Vagina (tissue), 2 donors: ENCODE measurements around the gene LEKR1. TPM values are rescaled to one million over a fixed set of nuclear protein-coding genes. Genes with fewer than 3 reads are reported as not detected.

Experiments
- DNase-seq, 2 donors: peaks; one replicate each; pipeline ENCODE4 v3.0.0-alpha.2; 2017; ENCODE audit errors: extremely low spot score in 2 of 2
- H3K27ac ChIP-seq: fragments of 200-600 bp; sonication (generic); one replicate; pipeline ENCODE4 v1.5.1; 2019
- H3K27me3 ChIP-seq: fragments of 200-600 bp; sonication (generic); one replicate; pipeline ENCODE4 v1.5.1; 2019
- H3K36me3 ChIP-seq, 2 donors: fragments of 200-600 bp; sonication (generic); one replicate each; pipeline ENCODE4 v1.5.1; 2017 to 2019
- H3K4me1 ChIP-seq: fragments of 200-600 bp; sonication (generic); one replicate; pipeline ENCODE4 v1.5.1; 2019
- H3K4me3 ChIP-seq, 2 donors: fragments of 200-600 bp; sonication (generic); 1 replicate in 1 of 2; 2 replicates in 1 of 2; pipeline ENCODE4 v1.5.1; 2016 to 2019
- H3K9me3 ChIP-seq: fragments of 200-600 bp; sonication (generic); one replicate; pipeline ENCODE4 v1.5.1; 2019
- CTCF ChIP-seq, 3 experiments: fragments of 450-650 bp in 2 of 3; fragments of 200-600 bp in 1 of 3; sonication (generic) in 1 of 3; IDR thresholded peaks; one replicate each; pipeline ENCODE4 v1.5.1; 2017 to 2019; ENCODE audit warnings: antibody characterized with exemption in 3 of 3, mild to moderate bottlenecking in 2 of 3, moderate library complexity in 2 of 3
- POLR2A ChIP-seq, 2 donors: fragments of 450-650 bp; IDR thresholded peaks; one replicate each; pipeline ENCODE4 v1.6.1; 2017; ENCODE audit warnings: antibody characterized with exemption in 2 of 2, mild to moderate bottlenecking in 2 of 2, moderate library complexity in 2 of 2
- POLR2AphosphoS5 ChIP-seq, 2 donors: sonication (generic); formaldehyde crosslinking; IDR thresholded peaks; one replicate each; pipeline ENCODE4 v1.9.0; 2017; ENCODE audit warnings: antibody characterized with exemption in 2 of 2, mild to moderate bottlenecking in 2 of 2, low read depth in 1 of 2; ENCODE audit not compliant: insufficient read depth in 1 of 2
- intact Hi-C: fragments of 100-400 bp; cut with DNase I; formaldehyde crosslinking; loops from one replicate; pipeline ENCODE4 v1.15.1; 2023
- total RNA-seq: library from RNA; depleted of rRNA; stranded (reverse); fragments of >200 nt; gene quantifications from one replicate; pipeline ENCODE4 v1.2.3, GENCODE V29; 2016

Gene LEKR1
- total RNA-seq, 1 donor from 2014 or later, result not detected

- Histone ChIP-seq H3K4me3 (peak overlapping the region; percentile 55 to 76), H3K27ac (peak overlapping the region; percentile 96), H3K4me1 (peaks cover 36% of the 10 kb centered on the region), H3K36me3 (no peaks in the 10 kb centered on the region), H3K9me3 (no peaks in the 10 kb centered on the region), H3K27me3 (no peaks in the 10 kb centered on the region)
- intact Hi-C loops, result loop anchor here (2.0 to 10.0 kb wide), 3 partner anchors 37 to 555 kb away; partner anchors contain the start of gene TIPARP
- TF ChIP-seq POLR2A (IDR thresholded peaks at IDR 0.05), result no peak
- TF ChIP-seq POLR2AphosphoS5 (IDR thresholded peaks at IDR 0.05; ENCODE audit: insufficient read depth in 1 of 2, low read depth in 1 of 2), result peak in 1 of 2 donors; percentile 37
- TF ChIP-seq CTCF (IDR thresholded peaks at IDR 0.05), result no peak
- DNase-seq, result no peak
Observed at GRCh38 chr3:157089455-157090221, 263.5 kb downstream of the LEKR1 start.

- no peak overlapping the region for H3K27ac ChIP-seq
Observed at GRCh38 chr3:157091083-157091833, 265.1 kb downstream of the LEKR1 start.

GRCh38 chr3:157092230-157092629 is 266.1 kb downstream of the LEKR1 start:
- H3K4me1 ChIP-seq, result peaks cover 27% of the 10 kb centered on the region
- H3K27ac ChIP-seq, result no peak overlapping the region
- no peaks in the 10 kb centered on the region for H3K27me3 ChIP-seq
- H3K9me3 ChIP-seq, result no peaks in the 10 kb centered on the region
- TF ChIP-seq POLR2AphosphoS5 (IDR thresholded peaks at IDR 0.05; ENCODE audit: insufficient read depth in 1 of 2, low read depth in 1 of 2) (no peak), POLR2A (IDR thresholded peaks at IDR 0.05) (no peak), CTCF (IDR thresholded peaks at IDR 0.05) (no peak)
- H3K36me3 ChIP-seq, result no peaks in the 10 kb centered on the region
- DNase-seq, result no peak
- intact Hi-C loops, result no loop called here
- no peak overlapping the region for H3K4me3 ChIP-seq

More at GRCh38 chr3:157091083-157091833, 265.1 kb downstream of the LEKR1 start:
- H3K27me3 ChIP-seq, result no peaks in the 10 kb centered on the region
- no peaks in the 10 kb centered on the region for H3K9me3 ChIP-seq
- intact Hi-C loops, result no loop called here
- H3K4me1 ChIP-seq, result peaks cover 34% of the 10 kb centered on the region
- TF ChIP-seq POLR2AphosphoS5 (IDR thresholded peaks at IDR 0.05; ENCODE audit: insufficient read depth in 1 of 2, low read depth in 1 of 2) (no peak), CTCF (IDR thresholded peaks at IDR 0.05) (no peak), POLR2A (IDR thresholded peaks at IDR 0.05) (no peak)
- H3K36me3 ChIP-seq, result no peaks in the 10 kb centered on the region
- DNase-seq, result no peak
- H3K4me3 ChIP-seq, result no peak overlapping the region

- Histone ChIP-seq H3K4me1 (peaks cover 18% of the 10 kb centered on the region), H3K4me3 (no peak overlapping the region), H3K9me3 (no peaks in the 10 kb centered on the region), H3K27me3 (no peaks in the 10 kb centered on the region), H3K27ac (no peak overlapping the region), H3K36me3 (no peaks in the 10 kb centered on the region)
- TF ChIP-seq CTCF (IDR thresholded peaks at IDR 0.05) (no peak), POLR2AphosphoS5 (IDR thresholded peaks at IDR 0.05; ENCODE audit: insufficient read depth in 1 of 2, low read depth in 1 of 2) (no peak), POLR2A (IDR thresholded peaks at IDR 0.05) (no peak)
- no peak for DNase-seq
- intact Hi-C loops, result no loop called here
Observed at GRCh38 chr3:157093096-157093495, 266.9 kb downstream of the LEKR1 start.
